PFSK-1 (cell line): ENCODE measurements around the gene MSL1.

Experiments
- POLR2AphosphoS5 ChIP-seq: IDR thresholded peaks from 2 replicates; pipeline ENCODE4 v1.6.1; 2012; ENCODE audit warnings: low read depth, mild to moderate bottlenecking, control low read depth, low read length, moderate library complexity
- REST ChIP-seq, 2 experiments: IDR thresholded peaks; 2 replicates each; pipeline versions ENCODE4 v1.6.1 to v1.8.0; 2011 to 2012; ENCODE audit warnings: low read depth in 2 of 2, low read length in 2 of 2, control low read depth in 1 of 2, inconsistent platforms in 1 of 2, mild to moderate bottlenecking in 1 of 2, moderate library complexity in 1 of 2; ENCODE audit not compliant: insufficient read depth in 1 of 2
- SIN3A ChIP-seq: IDR thresholded peaks from 2 replicates; pipeline ENCODE4 v1.6.1; 2012; ENCODE audit warnings: mild to moderate bottlenecking, low read length, moderate library complexity, borderline replicate concordance; ENCODE audit not compliant: insufficient read depth
- TAF1 ChIP-seq: IDR thresholded peaks from 2 replicates; pipeline ENCODE4 v1.6.1; 2012; ENCODE audit warnings: low read length, control low read depth, borderline replicate concordance; ENCODE audit not compliant: insufficient read depth

GRCh38 chr17:40179923-40180659 lies 58.3 kb downstream of the MSL1 start:
- TF ChIP-seq POLR2AphosphoS5, result no peak
- no peak for TF ChIP-seq REST (IDR thresholded peaks at IDR 0.05; ENCODE audit: insufficient read depth in 1 of 2, low read depth in 2 of 2, low read length in 2 of 2)
- TF ChIP-seq TAF1, result no peak
- TF ChIP-seq SIN3A, result no peak
